Measurements from ENCODE around the gene WDR55. TPM values are rescaled to one million over a fixed set of nuclear protein-coding genes. Genes with fewer than 3 reads are reported as not detected.
"Not testable (repeated sequence)": the region's sequence is repeated elsewhere in the genome, so short reads cannot be mapped to it uniquely, and the experiment has no call there.

Gene WDR55
- total and polyA plus RNA-seq, 2 experiments from 2014 or later: 9.6 to 18.0 TPM

DNA sequence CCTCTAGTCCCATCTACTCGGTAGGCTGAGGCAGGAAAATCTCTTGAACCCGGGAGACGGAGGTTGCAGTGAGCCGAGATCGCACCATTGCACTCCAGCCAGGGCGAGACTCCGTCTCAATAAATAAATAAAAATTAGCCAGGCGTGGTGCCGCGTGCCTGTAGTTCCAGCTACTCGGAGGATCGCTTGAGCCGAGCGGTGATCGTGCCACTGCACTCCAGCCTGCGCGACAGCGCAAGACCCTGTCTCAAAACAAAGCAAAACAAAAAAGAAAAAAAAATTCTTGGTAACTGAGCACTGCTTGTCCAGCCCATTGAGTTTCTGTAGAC lies 710 bp upstream of the WDR55 start:
- Histone ChIP-seq H3F3A (replicated peaks; ENCODE audit: low read depth) (no peaks in the 10 kb centered on the region; the same call in 1 of the 2 replicates), H2AFZ (peak overlapping the region; percentile 99), H3K27ac (ENCODE audit: low read depth) (no peak overlapping the region), H3K4me3 (peak overlapping the region; percentile 98), H4K20me1 (replicated peaks; ENCODE audit: insufficient read depth) (no peaks in the 10 kb centered on the region; the same call in 1 of the 2 replicates), H3K4me1 (ENCODE audit: insufficient read depth) (no peaks in the 10 kb centered on the region), H3K36me3 (ENCODE audit: insufficient read depth) (peaks cover 22% of the 10 kb centered on the region), H3K9me2 (ENCODE audit: insufficient read depth) (no peaks in the 10 kb centered on the region), H3K79me2 (replicated peaks; ENCODE audit: insufficient read depth) (peaks cover 25% of the 10 kb centered on the region), H3K4me2 (peak overlapping the region; percentile 86), H3K27me3 (ENCODE audit: insufficient read depth) (no peaks in the 10 kb centered on the region)
- Mint-ChIP-seq H3K36me3 (ENCODE audit: low read depth) (peaks cover 70% of the 10 kb centered on the region), H3K4me1 (peaks cover 4% of the 10 kb centered on the region), H3K27me3 (ENCODE audit: insufficient read depth, low read depth, poor library complexity) (peaks cover 5% of the 10 kb centered on the region), H3K4me3 (peak overlapping the region; percentile 99), H3K27ac (peak overlapping the region; percentile 92; the same call in 1 of the 2 replicates), H3K9me3 (no peaks in the 10 kb centered on the region; the same call in 2 of the 3 replicates)
- TF ChIP-seq ZNF331 (CRISPR knock-in tag; IDR thresholded peaks at IDR 0.05; ENCODE audit: low read depth) (no peak), ZNF114 (CRISPR knock-in tag; IDR thresholded peaks at IDR 0.05) (no peak), JUNB (IDR thresholded peaks at IDR 0.05; ENCODE audit: unreplicated experiment) (no peak), EZH2phosphoT487 (IDR thresholded peaks at IDR 0.05; ENCODE audit: unreplicated experiment) (no peak), EZH2 (IDR thresholded peaks at IDR 0.05; ENCODE audit: low read depth, unreplicated experiment) (no peak), REST (IDR thresholded peaks at IDR 0.05; ENCODE audit: unreplicated experiment) (no peak), CREB1 (CRISPR knock-in tag; IDR thresholded peaks at IDR 0.05; ENCODE audit: low read depth) (no peak), NANOG (IDR thresholded peaks at IDR 0.05; ENCODE audit: borderline replicate concordance) (no peak)
- TF ChIP-seq, protein P1, sequence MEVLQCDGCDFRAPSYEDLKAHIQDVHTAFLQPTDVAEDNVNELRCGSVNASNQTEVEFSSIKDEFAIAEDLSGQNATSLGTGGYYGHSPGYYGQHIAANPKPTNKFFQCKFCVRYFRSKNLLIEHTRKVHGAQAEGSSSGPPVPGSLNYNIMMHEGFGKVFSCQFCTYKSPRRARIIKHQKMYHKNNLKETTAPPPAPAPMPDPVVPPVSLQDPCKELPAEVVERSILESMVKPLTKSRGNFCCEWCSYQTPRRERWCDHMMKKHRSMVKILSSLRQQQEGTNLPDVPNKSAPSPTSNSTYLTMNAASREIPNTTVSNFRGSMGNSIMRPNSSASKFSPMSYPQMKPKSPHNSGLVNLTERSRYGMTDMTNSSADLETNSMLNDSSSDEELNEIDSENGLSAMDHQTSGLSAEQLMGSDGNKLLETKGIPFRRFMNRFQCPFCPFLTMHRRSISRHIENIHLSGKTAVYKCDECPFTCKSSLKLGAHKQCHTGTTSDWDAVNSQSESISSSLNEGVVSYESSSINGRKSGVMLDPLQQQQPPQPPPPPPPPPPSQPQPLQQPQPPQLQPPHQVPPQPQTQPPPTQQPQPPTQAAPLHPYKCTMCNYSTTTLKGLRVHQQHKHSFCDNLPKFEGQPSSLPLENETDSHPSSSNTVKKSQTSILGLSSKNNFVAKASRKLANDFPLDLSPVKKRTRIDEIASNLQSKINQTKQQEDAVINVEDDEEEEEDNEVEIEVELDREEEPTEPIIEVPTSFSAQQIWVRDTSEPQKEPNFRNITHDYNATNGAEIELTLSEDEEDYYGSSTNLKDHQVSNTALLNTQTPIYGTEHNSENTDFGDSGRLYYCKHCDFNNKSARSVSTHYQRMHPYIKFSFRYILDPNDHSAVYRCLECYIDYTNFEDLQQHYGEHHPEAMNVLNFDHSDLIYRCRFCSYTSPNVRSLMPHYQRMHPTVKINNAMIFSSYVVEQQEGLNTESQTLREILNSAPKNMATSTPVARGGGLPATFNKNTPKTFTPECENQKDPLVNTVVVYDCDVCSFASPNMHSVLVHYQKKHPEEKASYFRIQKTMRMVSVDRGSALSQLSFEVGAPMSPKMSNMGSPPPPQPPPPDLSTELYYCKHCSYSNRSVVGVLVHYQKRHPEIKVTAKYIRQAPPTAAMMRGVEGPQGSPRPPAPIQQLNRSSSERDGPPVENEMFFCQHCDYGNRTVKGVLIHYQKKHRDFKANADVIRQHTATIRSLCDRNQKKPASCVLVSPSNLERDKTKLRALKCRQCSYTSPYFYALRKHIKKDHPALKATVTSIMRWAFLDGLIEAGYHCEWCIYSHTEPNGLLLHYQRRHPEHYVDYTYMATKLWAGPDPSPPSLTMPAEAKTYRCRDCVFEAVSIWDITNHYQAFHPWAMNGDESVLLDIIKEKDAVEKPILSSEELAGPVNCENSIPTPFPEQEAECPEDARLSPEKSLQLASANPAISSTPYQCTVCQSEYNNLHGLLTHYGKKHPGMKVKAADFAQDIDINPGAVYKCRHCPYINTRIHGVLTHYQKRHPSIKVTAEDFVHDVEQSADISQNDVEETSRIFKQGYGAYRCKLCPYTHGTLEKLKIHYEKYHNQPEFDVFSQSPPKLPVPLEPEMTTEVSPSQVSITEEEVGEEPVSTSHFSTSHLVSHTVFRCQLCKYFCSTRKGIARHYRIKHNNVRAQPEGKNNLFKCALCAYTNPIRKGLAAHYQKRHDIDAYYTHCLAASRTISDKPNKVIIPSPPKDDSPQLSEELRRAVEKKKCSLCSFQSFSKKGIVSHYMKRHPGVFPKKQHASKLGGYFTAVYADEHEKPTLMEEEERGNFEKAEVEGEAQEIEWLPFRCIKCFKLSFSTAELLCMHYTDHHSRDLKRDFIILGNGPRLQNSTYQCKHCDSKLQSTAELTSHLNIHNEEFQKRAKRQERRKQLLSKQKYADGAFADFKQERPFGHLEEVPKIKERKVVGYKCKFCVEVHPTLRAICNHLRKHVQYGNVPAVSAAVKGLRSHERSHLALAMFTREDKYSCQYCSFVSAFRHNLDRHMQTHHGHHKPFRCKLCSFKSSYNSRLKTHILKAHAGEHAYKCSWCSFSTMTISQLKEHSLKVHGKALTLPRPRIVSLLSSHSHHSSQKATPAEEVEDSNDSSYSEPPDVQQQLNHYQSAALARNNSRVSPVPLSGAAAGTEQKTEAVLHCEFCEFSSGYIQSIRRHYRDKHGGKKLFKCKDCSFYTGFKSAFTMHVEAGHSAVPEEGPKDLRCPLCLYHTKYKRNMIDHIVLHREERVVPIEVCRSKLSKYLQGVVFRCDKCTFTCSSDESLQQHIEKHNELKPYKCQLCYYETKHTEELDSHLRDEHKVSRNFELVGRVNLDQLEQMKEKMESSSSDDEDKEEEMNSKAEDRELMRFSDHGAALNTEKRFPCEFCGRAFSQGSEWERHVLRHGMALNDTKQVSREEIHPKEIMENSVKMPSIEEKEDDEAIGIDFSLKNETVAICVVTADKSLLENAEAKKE (CRISPR knock-in tag; IDR thresholded peaks at IDR 0.05): no peak
- DNase-seq (ENCODE audit: low spot score) (no peak), ATAC-seq (peak; percentile 7)

DNA sequence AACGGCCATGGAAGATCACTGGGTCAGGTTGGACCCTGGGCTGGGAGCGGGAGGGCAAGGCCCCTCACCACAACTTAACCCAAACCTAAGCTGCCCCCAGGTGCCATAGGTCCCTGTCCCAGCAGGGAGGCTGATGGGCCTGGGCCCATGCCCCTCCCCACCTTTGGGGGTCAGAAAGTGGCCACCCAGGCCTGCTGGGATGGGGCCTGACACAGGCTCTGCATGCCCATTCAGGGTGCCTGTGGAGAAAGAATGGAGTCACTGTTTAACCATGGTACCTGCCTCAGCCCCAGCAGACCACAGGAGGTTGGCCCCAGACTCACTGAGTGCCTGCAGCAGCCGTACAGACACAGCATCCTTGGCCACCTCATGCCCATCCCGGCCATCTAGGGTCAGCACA lies 6.3 kb downstream of the WDR55 start:
- Mint-ChIP-seq H3K4me1 (peaks cover 13% of the 10 kb centered on the region), H3K36me3 (ENCODE audit: low read depth) (peaks cover 74% of the 10 kb centered on the region), H3K27me3 (ENCODE audit: insufficient read depth, low read depth, poor library complexity) (peaks cover 11% of the 10 kb centered on the region)
- not testable (repeated sequence) for H4K20me1 ChIP-seq (replicated peaks; ENCODE audit: insufficient read depth); H3K9me2 ChIP-seq (ENCODE audit: insufficient read depth); H3K27me3 ChIP-seq (ENCODE audit: insufficient read depth); H3K4me2 ChIP-seq; H3K4me1 ChIP-seq (ENCODE audit: insufficient read depth); H3K4me3 Mint-ChIP-seq; DNase-seq (ENCODE audit: low spot score); H3K9me3 Mint-ChIP-seq; H3K4me3 ChIP-seq; H3K27ac ChIP-seq (ENCODE audit: low read depth); H2AFZ ChIP-seq; ATAC-seq; H3K27ac Mint-ChIP-seq
- Histone ChIP-seq H3F3A (replicated peaks; ENCODE audit: low read depth) (peaks cover 14% of the 10 kb centered on the region; the same call in 1 of the 2 replicates), H3K36me3 (ENCODE audit: insufficient read depth) (peaks cover 14% of the 10 kb centered on the region; the same call in 1 of the 2 replicates), H3K79me2 (replicated peaks; ENCODE audit: insufficient read depth) (peaks cover 13% of the 10 kb centered on the region)
